SHP77 treated with DMSO at 0.1 percent for 48 hours (cell line): ENCODE results near the gene THAP10.
"Not testable (repeated sequence)": the region's sequence is repeated elsewhere in the genome, so short reads cannot be mapped to it uniquely, and the experiment has no call there.

ENCODE experiments used
- DNase-seq: peaks from one replicate; lab custom pipeline; 2025; lab: John Stamatoyannopoulos, UW

The THAP10 gene

DNA sequence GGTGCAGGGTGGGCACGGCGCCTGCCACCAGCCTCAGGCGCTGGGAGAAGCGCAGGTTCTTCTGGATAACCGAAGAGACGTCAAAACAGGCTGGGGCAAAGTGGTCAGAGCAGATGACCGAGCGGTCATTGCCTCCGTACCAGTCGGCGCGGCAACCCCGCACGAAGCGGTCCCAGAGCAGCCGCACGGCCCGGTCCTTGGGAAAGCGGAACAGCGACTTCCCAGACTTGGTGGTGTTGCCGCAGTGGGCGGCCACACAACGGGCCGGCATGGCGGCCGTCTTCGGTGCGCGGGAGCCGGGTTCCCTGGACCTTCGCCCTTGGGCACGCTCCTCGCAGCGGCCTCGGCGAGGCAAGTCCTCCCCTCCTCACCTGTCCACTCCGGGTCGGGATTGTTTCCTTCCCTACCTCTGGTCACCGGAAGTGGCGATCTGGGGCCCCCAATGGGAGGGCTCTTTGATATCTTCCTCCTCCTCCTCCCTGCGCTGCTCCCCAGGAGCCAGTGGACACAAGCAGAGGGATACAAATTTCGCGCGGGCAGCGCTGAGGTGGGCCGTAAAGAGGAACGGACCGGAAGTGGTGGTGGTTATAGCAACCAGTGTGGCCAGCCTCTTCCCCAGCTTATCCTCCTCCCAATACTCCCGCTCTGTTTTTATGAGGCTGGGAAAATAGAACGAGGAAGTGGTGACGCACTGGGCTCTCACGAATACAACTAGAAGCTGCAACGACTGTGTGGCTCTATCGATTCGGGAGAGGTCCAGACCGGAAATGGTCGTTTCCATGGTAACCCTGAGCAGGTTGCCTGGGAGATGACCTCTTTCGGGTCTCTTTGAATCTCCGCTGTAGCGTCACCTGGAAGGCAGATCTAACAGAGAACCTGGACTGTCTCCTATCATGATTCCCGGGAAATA lies at the start of gene THAP10, which contains the start of gene LRRC49:
Gene THAP10 (minus strand): TSS at position 432 of the 910 bp plus-strand sequence. CDS start 161 bp downstream, at position 271.
Gene LRRC49 (plus strand): TSS at position 825 of the 910 bp plus-strand sequence. CDS start 69 bp downstream, at position 894.
- peak; percentile 95 for DNase-seq

DNA sequence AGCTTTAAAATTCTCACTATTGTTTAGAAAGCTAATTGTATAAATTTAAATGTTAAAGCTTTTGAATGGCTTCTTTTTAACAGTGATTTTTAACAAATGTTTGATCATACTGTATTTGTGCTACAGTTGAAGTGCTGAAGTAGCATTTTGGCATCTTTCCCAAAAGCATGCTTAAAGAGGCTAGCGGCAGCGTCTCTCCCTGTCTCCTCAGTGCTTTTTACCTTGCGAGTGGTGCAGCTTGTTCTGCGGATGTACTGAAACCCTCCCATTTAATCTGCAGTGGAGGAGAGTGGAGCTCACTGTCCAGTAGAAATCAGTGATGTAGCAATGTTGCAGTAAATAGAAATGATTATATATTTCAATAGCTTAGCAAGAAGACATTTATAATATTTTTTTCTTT lies 44.1 kb upstream of the THAP10 start:
- DNase-seq = peak; percentile 3

DNA sequence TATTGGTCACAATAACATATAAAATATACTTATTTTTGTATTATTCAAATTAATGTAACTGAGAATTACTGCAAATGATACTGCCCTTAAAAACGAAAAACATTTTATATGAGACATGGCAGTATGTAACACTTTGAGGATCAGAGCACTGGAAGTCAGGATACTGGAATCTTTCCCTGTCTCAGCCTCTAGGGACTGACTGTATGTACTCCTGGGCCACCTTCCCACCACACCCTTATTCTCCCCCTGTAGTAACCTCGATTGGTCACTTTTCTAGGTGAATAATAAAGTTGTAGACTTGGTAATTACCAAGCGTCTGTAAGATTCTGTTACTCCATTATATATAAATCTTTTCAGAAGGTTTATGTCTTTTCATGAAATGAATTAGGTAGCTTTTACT lies 43.4 kb upstream of the THAP10 start:
- no peak for DNase-seq

DNA sequence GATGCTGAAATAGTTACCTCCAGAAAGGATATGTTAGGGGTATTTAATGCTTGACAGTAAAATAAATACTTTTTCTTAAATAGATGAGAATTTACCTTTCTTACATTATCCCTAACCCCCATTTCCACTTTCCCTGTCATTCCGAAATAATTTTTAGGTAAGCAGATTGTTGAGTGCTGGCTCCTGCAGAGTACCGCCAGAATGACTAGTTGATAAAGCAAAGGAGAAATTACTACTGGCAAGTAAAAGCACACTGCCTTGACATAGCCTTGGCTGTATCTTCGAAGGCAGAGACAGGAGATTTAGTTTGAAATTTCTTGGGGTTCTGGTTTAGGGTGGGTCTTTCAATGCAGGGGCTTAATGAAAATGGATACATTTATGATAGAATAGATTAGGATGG lies 41.2 kb upstream of the THAP10 start:
- no peak for DNase-seq

DNA sequence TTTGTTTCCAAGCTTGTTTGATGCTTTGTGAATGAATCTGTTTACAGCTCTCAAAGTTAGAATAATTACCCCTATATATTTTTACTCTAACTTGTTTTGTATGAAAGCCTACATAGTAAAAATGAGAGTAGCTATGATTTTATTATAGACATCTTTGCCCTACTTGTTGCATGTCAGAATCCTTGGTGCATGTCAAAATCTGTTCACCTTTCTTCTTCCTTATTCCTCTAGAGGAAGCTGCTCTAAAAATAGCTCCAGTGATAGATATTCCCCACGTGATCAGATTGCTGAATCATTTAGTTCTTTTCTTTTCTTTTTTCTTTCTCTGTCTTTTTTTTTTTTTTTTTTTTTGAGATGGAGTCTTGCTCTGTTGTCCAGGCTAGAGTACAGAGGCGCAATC lies 40.2 kb upstream of the THAP10 start:
- DNase-seq = no peak

DNA sequence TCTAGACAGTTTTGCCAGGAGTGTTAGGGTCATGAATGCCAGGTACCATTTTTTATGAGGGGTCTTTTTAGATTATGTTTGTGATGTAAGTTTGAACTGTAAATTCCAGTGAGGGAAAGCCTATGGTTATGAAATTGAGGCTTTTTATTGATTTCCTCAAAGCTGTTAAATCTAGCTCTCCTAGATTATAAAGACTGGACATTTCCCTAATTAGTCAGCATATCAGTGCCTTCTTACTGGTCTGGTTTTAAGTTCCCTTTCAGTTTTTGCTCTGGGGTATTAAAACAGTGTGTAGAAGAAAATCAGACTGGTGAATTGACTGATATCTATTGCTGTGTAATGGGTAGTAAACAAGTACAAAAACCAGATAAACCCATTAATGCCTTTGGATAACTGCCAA lies 39.6 kb upstream of the THAP10 start:
- DNase-seq = no peak

DNA sequence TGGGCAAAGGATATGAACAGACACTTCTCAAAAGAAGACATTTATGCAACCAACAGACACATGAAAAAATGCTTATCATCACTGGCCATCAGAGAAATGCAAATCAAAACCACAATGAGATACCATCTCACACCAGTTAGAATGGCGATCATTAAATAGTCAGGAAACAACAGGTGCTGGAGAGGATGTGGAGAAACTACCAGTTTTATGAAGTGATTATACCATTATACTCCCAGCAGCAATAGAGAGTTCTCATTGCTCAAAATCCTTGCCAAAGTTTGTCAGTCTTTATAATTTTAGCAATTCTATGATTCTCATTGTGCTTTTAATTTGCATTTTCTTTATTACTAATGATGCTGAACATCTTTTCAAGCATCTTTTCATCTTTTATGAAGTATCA lies 34.7 kb upstream of the THAP10 start:
- not testable (repeated sequence) for DNase-seq

DNA sequence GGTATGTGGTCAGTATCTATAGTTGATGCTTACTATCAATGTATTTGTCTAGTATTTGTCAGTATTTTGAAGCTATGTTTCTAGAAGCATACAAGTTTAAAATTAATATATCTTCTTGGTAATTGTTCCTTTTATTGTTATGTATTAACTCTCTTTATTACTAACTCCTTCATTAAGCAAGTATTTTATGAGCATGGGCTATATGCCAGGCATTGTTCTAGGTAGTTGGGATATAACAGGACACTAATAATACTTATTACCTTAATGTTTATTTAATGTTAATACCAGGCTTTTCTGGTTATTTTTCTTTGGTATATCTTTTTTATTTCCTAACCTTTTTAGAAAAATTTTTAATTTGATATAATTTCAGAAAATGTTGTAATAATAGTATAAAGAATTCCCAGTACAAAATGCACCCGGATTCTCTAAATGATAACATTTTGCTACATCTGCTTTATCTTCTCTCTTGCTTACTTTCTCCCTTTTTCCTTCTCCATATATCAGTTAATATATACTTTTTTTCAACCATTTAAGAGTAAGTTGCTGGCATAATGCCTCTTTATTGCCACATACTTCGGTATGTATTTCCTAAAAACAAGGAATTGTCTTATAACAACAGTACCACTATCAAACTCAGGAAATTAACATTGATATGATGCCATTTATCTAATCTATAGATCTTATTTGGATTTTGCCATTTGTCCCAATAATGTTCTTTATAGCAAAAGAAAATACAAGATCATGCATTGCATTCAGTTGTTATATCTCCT lies 31.3 kb upstream of the THAP10 start:
- no peak for DNase-seq

DNA sequence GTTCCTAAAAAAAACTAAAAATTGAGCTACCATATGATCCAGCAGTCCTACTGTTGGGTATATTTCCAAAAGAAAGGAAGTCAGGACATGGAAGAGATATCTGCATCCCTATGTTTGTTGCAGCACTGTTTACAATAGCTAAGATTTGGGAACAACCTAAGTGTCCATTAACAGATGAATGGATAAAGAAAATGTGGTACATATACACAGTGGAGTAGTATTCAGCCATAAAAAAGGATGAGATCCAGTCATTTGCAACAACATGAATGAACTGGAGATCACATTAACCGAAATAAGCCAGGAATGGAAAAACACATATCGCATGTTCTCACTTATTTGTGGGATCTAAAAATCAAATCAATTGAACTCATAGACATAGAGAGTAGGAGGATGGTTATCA lies 29.9 kb upstream of the THAP10 start:
- DNase-seq = no peak

DNA sequence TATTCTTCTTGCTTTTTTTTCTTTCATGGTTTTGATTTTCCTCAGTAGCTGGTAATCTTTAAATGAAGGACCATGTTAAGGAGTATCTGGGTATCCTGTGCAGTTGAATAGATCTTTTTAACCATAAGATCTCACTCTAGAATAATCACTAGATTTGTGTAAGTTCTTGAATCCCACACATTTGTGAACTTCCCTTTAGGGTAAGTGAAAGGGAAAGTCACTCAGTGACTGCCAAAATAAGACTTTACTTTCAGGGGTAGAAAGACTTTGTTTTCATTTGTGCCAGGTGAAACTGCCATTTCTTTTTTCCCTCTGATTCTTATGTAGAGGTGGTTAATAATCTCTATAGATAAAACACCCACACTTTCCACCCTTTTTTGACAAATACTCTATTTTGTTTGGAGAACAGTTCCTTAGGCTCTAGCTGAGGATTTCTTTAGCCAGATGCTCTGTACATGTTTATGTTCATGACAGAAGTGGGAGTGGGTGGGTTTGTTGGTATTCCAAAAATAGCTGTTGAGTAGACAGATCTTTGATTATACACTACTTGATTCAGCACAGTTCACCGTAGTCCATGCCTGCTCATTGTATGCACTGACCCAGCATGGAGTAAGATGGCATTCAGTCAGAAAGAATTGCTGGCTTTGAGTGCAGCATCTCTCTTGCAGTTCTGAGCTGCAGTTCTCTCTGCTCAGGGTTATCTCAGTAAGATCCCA lies 28.9 kb upstream of the THAP10 start:
- no peak for DNase-seq

DNA sequence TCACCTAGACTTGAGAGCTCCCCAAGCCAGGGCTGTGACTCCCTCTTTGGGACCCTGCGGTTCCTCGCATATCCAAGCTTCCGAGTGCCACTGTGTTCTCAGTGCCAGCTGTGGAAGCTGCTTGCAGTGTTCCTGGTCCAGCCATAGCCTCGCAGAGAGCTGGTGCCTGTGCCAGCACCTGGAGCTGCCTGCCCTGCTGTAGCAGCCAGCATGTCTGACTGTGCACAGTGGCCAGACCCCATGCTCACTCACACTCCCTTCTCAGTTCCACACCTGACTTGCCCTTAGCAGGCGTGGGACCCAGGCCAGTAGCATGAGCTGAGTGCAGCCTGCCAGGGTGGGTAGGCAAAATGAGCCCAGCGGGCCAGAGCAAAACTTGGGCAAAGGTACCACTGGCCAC lies 25.7 kb upstream of the THAP10 start:
- no peak for DNase-seq

DNA sequence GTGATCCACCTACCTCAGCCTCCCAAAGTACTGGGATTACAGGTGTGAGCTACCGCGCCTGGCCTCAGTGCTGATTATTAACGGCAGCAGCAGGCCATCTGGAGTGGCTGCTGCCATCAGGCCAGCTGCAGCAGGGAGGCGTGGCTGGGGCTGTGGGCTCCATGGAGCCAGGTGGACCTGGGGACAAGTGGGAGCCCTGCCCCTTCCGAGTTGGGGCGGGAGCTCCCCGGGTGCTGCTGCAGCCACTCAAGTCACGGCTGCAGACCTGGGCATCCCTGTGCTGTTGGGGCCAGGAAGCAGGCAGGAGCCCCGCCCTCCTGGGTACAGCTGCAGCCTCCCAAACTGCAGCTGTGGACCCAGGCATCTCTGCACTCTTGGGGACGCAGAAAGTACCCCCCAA lies 24.3 kb upstream of the THAP10 start:
- no peak for DNase-seq

DNA sequence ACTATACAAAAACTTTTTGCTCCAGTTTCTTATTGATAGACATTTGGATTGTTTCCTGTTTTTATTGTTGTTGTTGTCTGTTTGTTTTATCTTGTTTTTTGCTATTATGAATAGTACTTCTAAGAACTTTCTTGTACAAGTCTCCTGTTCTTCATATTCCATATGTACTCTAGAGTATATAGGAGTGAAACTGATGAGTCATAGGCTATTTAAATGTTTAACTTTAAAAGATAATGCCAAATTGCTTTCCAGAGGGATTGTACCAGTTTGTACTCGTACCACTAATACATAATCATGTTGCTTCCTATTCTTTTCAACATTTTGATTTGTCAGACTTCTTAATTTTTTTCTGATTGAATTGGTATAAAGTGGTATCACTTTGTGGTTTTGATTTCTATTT lies 20.0 kb upstream of the THAP10 start:
- no peak for DNase-seq

DNA sequence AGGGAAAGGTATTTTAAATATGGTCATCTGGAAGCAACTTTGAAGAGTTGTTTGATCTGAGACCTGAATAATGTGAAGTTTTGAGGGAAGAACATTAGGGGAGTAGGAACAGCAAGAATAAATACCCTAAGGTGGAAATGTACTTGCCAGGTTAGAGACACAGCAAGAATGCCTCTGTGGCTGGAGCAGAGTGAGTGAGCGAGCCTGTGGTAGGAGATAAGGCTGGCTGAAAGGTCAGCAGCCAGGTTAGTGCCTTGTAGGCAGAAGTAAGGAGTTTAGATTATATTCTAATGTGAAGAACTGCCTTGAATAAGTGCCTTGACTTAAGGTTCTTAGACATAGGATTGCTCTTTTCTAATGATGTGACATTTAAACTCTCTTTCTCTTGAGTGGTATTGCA lies 18.7 kb upstream of the THAP10 start:
- no peak for DNase-seq

DNA sequence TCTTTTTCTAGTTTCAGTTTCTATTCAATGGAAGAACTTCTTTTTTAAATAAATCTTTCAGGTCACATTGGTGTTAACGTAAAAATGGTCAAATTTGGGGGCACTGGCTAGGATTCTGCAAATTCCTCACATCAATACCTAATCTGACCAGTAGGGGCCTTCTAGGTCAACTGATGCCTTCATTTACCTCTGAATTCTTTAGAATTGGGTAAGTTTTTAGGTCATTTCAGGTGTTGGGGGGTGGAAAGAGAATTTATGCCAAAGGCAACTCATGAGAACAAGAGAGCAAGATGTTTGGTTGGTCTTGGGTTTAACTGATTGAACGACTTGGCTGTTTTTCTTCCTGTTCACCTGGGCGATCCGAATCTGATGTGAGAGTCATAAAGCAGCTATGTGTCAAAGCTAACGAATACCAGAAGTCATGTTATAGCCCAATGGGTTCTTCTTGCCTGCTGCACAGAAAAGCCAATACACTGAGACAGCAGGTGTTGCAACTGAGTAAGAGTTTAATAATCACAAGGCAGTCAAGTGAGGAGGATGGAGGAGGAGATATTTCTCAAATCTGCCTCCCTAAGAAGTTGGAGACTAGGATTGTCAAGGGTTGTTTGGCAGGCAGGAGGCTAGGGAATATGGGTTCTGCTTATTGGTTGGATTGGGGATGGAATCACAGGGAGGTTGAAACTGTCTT lies 15.7 kb upstream of the THAP10 start:
- no peak for DNase-seq

DNA sequence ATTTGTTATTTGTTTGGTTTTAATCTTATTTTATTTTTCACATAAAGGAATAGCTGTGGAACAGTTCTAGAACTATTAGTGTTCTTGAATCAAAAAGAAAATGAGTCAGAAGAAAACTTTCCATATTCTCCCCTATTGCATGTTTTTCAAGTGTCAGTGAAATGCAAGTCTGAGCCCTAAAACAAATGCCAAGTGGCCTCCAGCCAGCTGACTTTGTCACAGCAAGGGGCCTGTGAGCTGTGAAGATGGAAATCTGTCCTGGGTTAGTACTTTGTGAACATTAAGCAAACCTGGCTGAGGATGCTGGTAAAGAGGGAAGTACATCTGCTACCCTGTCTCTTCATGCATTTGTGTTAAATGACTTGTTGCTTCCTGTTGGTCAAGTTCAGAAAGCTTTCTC lies 14.6 kb upstream of the THAP10 start:
- DNase-seq = no peak

DNA sequence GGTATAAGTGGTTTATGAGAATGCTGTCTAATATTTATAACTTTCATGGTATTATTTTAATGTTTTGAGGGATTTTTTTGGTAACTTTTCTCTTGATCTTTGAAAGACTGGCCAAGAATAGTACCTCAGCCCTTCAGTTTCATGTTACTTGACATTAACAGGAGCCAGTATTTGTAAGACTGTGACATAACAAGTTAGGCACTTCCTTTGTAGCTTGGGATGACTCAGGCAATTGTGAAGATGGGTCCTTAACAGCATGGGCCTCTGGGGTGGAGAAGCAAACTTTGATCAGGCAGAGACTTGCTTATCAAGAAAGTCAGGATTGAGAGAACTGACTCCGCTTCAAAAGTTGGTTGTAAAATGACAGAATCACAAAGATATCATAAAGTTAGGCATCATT lies 9.9 kb upstream of the THAP10 start:
- DNase-seq = no peak

DNA sequence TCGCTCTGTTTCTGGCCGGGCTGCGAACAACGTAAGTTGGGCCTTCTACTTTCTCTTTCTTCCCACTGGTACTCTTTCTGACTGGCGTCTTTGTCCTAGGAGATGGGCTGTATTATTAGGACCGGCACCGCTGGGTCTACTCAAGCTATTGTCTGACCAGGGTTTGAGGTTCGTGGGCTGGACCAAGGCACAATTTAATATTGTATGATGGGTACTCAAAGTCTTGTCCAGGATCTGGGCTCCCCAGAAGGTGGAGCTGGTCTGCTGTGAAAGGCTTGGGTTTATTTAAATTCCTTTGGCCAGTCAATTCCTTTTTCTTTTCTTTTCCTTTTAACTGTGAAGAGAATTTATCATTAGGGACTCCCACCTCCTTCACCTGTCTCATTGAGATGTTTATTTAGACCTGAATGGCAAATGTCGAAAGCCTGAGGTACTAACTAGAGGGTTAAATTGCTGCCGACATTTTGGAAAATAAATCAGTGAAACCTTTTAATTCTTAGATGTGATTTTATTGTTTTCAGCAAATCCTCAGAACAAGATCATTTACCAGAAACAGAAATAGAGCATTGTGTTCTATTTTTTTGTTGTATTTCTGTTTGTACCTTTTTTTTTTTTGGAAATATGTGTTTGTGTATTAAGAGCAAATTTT lies 803 bp upstream of the THAP10 start:
- peak; percentile 67 for DNase-seq

DNA sequence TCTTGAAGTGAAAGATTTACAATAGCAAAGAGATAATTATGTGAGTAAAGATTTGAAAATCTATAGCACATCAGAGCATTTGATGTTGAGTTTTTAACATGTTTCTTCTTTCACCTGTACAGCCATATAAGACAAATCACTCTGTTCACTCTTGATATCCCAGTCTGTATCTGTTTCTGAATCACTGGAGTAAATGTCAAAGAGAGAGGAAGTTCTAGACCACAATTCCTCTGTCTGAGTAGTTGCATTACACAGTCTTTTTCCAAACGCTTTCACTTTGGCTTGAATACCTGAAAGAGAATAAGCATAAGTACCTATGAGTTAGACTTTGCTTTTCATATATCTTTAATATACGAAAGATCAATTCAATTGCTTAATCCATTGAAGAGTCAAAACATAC lies 9.9 kb downstream of the THAP10 start:
- DNase-seq = no peak

DNA sequence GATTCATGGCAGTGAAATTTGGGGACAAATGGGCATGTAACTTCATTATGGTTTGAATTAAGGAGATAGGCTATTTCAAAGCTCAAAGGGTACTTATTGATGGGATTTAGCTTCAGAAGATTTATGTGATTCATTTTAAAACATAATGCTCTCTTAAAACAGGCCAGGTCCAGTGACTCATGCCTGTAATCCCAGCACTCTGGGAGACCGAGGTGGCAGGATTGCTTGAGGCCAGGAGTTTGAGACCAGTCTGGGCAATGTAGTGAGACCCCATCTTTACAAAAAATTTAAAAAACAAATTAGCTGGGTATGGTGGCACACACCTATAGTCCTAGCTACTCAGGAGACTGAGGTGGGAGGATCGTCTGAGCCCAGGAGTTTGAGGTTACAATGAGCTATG lies 11.5 kb downstream of the THAP10 start:
- DNase-seq = no peak

DNA sequence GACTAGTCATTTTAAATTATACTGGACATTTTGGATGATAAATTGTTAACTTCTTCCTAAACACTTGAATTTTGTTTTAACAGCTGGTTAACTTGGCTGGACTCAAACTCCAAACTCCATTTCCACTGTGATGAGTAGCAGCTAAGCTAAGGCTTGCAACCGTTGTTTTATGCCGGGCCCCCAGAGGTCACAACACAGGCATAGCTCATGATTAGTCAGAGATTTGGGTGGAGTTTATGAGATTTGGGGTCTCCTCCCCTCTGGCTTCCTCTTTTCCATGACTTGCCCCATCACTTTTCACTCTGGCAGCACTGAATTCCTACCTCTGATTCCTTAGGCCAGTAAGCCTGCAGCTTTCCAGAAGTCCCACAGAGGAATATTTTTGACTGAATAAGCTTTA lies 12.8 kb downstream of the THAP10 start:
- no peak for DNase-seq
